Parathyroid adenoma (tissue), 2 donors: ENCODE data around the gene LRCH1.

Source experiments
- H2AFZ ChIP-seq: fragments of 300-600 bp; sonication (generic); one replicate; pipeline ENCODE4 v1.7.0; 2017; ENCODE audit warnings: antibody characterized with exemption, mild to moderate bottlenecking
- H3K27ac ChIP-seq: fragments of 300-600 bp; sonication (generic); one replicate; pipeline ENCODE4 v1.7.0; 2017
- H3K27me3 ChIP-seq: fragments of 300-600 bp; sonication (generic); one replicate; pipeline ENCODE4 v1.7.0; 2017; ENCODE audit warnings: low read length; ENCODE audit not compliant: control insufficient read depth, insufficient read depth
- H3K36me3 ChIP-seq: fragments of 300-600 bp; sonication (generic); one replicate; pipeline ENCODE4 v1.7.0; 2017; ENCODE audit warnings: low read length; ENCODE audit not compliant: control insufficient read depth, insufficient read depth
- H3K4me1 ChIP-seq: fragments of 300-600 bp; sonication (generic); one replicate; pipeline ENCODE4 v1.7.0; 2017; ENCODE audit warnings: control low read depth
- H3K4me2 ChIP-seq: fragments of 300-600 bp; sonication (generic); one replicate; pipeline ENCODE4 v1.7.0; 2017; ENCODE audit warnings: low read length
- H3K4me3 ChIP-seq: fragments of 300-600 bp; sonication (generic); one replicate; pipeline ENCODE4 v1.7.0; 2017; ENCODE audit warnings: low read depth, low read length
- H3K79me2 ChIP-seq: fragments of 300-600 bp; sonication (generic); one replicate; pipeline ENCODE4 v1.7.0; 2017; ENCODE audit warnings: control low read depth
- H3K9ac ChIP-seq: fragments of 300-600 bp; sonication (generic); one replicate; pipeline ENCODE4 v1.7.0; 2017; ENCODE audit warnings: mild to moderate bottlenecking
- H3K9me3 ChIP-seq: fragments of 300-600 bp; sonication (generic); one replicate; pipeline ENCODE4 v1.7.0; 2017; ENCODE audit warnings: low read length; ENCODE audit not compliant: control insufficient read depth
- TF ChIP-seq, protein P1 (sequence below): fragments of 300-600 bp; sonication (generic); IDR thresholded peaks from one replicate; pipeline ENCODE4 v1.7.0; 2017; ENCODE audit warnings: antibody characterized with exemption, mild to moderate bottlenecking
- donor health status: primary hyperparathyroidism.

Gene LRCH1

DNA sequence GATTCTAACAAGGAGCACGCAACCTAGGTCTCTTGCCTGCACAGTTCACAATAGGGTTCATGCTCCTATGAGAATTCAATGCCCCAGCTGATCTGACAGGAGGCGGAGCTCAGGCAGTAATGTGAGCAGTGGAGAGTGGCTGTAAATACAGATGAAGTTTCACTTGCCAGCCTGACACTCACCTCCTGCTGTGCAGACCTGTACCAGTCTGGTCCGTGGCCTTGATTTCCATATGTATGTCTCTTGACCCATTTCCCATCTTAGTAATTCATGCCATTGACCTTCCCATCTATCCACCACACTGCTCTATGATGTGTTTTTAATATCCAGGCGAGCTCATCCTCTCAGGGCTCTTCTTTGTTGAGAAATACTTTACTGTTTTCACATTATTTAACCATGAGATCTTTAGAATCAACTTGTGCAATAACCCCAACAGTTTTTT, 95.2 kb downstream of the LRCH1 start:
- Histone ChIP-seq H3K36me3 (no peaks in the 10 kb centered on the region), H3K4me3 (no peak overlapping the region), H3K27ac (no peak overlapping the region), H3K27me3 (no peaks in the 10 kb centered on the region), H2AFZ (no peak overlapping the region), H3K4me2 (no peak overlapping the region), H3K4me1 (no peaks in the 10 kb centered on the region), H3K79me2 (peaks cover 3% of the 10 kb centered on the region), H3K9me3 (no peaks in the 10 kb centered on the region), H3K9ac (no peak overlapping the region)
- TF ChIP-seq, protein P1, sequence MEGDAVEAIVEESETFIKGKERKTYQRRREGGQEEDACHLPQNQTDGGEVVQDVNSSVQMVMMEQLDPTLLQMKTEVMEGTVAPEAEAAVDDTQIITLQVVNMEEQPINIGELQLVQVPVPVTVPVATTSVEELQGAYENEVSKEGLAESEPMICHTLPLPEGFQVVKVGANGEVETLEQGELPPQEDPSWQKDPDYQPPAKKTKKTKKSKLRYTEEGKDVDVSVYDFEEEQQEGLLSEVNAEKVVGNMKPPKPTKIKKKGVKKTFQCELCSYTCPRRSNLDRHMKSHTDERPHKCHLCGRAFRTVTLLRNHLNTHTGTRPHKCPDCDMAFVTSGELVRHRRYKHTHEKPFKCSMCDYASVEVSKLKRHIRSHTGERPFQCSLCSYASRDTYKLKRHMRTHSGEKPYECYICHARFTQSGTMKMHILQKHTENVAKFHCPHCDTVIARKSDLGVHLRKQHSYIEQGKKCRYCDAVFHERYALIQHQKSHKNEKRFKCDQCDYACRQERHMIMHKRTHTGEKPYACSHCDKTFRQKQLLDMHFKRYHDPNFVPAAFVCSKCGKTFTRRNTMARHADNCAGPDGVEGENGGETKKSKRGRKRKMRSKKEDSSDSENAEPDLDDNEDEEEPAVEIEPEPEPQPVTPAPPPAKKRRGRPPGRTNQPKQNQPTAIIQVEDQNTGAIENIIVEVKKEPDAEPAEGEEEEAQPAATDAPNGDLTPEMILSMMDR: no peak

DNA sequence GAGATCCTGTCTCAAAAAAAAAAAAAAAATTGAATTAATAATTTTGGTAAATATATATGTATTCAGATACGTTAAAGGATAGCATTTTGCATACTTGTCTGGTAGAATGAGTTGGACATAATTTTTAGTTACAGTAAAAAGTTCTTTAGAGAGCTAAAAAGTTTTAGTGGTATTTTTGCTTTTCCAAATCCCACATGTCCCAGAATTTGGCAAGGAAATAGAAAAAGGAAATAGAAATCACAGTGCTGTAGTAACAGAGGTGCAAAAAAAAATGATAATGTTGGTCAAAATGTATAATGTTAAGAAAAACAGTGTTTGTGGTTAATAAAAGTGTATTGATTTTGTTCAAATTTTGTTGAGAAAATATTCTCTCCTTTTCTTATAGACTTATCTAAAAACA, 96.8 kb downstream of the LRCH1 start:
- Histone ChIP-seq H3K4me2 (no peak overlapping the region), H3K4me3 (no peak overlapping the region), H3K36me3 (no peaks in the 10 kb centered on the region), H3K9me3 (no peaks in the 10 kb centered on the region), H3K27me3 (no peaks in the 10 kb centered on the region), H3K9ac (no peak overlapping the region), H3K27ac (no peak overlapping the region), H2AFZ (no peak overlapping the region), H3K79me2 (peaks cover 3% of the 10 kb centered on the region), H3K4me1 (no peaks in the 10 kb centered on the region)
- TF ChIP-seq, protein P1: no peak

DNA sequence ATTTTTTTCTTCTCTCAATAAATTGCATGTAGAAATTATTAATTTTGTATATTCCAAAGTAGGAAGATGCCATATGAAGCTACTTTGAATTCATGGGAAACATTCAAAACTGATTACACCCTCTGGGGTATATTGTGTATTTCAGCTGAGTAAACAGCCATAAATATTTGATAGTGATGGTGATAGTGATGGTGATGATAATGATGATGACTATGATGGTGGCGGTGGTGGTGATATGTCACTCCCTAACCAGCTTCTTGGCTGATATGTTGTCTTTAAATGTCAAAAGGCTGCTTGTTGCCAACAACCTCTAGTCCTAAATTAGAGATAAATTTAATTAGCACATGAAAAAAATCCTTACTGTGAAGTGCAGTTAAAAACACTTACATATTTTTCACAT, 102.0 kb downstream of the LRCH1 start:
- H3K4me2 ChIP-seq: no peak overlapping the region
- no peaks in the 10 kb centered on the region for H3K79me2 ChIP-seq
- H2AFZ ChIP-seq: no peak overlapping the region
- no peaks in the 10 kb centered on the region for H3K9me3 ChIP-seq
- H3K27me3 ChIP-seq: no peaks in the 10 kb centered on the region
- peaks cover 3% of the 10 kb centered on the region for H3K4me1 ChIP-seq
- H3K4me3 ChIP-seq: no peak overlapping the region
- no peaks in the 10 kb centered on the region for H3K36me3 ChIP-seq
- no peak overlapping the region for H3K9ac ChIP-seq
- H3K27ac ChIP-seq: peak overlapping the region; percentile 54
- TF ChIP-seq, protein P1: no peak

DNA sequence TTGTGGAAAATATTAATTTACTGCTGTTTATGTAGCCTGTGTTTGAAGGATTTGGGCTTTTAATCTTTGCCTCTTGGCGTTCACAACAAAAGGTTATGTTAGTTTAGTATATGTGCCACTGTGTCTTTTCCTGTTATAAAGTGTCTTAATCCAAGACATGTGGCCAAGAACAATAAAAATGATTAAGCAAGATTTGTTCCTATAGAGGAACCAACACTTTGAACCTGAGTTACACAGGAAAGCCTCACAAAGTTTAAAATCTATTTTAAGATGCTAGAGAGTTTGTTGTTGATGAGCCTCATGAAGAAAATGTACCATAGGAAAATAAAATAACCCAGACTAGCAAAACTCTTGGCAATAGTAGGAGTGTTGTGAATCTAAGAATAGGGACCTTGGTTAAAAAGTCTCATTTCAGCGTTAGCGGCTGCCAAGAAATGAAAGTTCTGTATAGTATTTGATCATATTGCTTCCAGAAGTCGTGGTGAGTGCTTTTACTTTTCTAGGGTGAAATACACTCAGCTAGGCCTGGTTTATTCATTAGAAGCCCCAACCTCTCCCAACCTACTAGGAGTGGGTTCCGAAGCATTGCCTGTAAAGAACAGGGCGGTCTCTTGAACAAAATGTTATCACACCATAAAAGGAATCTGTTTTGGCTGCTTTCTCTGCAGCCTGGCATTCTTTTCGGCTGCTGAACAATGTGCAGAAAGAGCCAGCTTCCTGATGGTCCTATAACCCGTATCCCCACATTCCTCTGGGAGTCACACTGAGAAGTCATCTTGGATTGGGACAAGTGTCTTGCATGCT, 102.6 kb downstream of the LRCH1 start:
- no peak overlapping the region for H2AFZ ChIP-seq
- TF ChIP-seq, protein P1: no peak
- H3K36me3 ChIP-seq: no peaks in the 10 kb centered on the region
- no peaks in the 10 kb centered on the region for H3K9me3 ChIP-seq
- H3K27ac ChIP-seq: peak overlapping the region; percentile 54
- no peak overlapping the region for H3K9ac ChIP-seq
- H3K79me2 ChIP-seq: peaks cover under 1% of the 10 kb centered on the region
- no peak overlapping the region for H3K4me3 ChIP-seq
- peaks cover 3% of the 10 kb centered on the region for H3K4me1 ChIP-seq
- H3K4me2 ChIP-seq: no peak overlapping the region
- H3K27me3 ChIP-seq: no peaks in the 10 kb centered on the region

DNA sequence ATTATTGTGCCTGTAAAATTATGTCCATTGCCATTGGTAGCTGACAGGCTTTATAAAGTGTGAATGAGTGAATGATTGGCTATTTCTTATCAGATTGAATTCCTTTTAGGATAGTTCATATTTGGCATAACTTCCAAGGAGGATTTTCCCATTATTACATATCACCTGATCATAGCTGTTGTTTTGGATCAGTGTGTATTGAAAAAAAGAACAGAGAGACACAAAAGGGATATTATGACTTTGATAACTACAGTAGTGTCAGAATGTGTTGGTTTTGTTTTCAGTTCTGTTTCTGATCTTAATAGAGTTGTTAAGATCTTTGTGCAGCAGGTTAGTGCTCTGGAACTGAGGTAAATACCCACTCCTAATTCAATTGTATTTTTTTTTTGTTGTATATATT, 103.8 kb downstream of the LRCH1 start:
- Histone ChIP-seq H3K9me3 (no peaks in the 10 kb centered on the region), H3K27me3 (no peaks in the 10 kb centered on the region), H3K4me3 (no peak overlapping the region), H3K4me1 (peaks cover 3% of the 10 kb centered on the region), H3K27ac (no peak overlapping the region), H3K79me2 (peaks cover 3% of the 10 kb centered on the region), H3K36me3 (no peaks in the 10 kb centered on the region), H3K4me2 (no peak overlapping the region), H2AFZ (no peak overlapping the region), H3K9ac (no peak overlapping the region)
- TF ChIP-seq, protein P1: no peak
